GM18499 (cell line): ENCODE measurements around the gene GAK.

Experiments
- ATAC-seq: cut with Tn5 transposase; IDR thresholded peaks from one replicate; pipeline ENCODE4 v1.9.1; 2021; ENCODE audit warnings: moderate number of reproducible peaks; ENCODE audit not compliant: insufficient read depth, unreplicated experiment

The GAK gene

GRCh38 chr4:875818-876423 lies 56.2 kb downstream of the GAK start:
- no peak for ATAC-seq

- ATAC-seq = no peak
These were observed 56.9 kb downstream of the GAK start for GRCh38 chr4:874971-875817.

DNA sequence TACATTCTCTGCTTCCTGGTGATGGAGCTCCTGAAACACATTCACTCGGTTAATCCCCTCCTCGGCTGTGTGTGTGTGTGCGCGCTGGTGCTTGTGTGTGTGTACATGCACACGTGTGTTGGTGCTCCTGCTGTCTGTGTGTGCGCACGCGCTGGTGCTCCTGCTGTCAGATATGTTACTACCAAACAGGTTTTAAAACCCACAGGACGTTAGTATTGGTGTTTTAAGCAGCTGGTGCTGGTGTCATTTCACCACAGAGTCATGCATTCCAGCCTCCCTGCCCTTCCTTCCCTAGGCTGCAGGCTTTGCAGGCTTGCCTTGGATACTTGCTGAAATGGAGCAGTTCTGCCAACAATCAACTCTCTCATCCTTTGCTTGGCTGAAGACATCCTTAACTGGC lies 58.1 kb downstream of the GAK start:
- ATAC-seq = no peak

DNA sequence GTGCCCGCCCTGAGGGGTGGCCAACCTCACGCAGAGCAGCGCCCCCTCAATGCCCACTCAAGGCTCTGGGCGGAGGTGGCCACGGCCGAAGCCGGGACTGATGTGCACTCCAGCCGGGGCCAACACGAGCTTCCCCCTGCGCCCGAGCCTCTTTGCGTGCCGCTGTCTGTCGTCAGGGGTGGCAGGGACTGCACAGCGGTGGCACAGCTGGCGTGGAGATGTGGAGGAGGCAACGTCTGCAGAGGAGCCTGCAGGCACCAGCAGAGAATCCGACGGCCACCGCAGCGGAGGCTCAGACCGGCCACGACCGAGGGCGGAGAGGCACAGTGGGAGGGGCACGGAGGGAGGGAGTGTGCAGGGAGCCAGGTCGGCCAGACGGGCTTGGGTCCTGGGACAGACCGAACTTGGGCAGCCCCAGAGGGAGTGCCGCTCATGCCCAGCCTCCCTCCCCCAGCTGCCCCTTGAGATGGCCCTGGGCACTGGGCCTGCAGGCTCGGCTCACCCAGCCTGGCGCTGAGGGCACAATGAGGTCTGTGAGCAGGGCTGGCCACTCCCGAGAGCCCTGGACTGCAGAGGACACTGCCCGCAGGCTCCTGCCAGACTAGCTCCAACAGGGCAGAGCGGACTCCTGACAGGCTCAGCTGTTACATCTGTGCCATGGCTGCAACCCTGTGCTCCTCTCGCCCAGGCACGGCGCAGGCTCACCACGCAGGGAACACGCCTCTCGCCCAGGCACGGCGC lies 59.7 kb downstream of the GAK start:
- no peak for ATAC-seq

DNA sequence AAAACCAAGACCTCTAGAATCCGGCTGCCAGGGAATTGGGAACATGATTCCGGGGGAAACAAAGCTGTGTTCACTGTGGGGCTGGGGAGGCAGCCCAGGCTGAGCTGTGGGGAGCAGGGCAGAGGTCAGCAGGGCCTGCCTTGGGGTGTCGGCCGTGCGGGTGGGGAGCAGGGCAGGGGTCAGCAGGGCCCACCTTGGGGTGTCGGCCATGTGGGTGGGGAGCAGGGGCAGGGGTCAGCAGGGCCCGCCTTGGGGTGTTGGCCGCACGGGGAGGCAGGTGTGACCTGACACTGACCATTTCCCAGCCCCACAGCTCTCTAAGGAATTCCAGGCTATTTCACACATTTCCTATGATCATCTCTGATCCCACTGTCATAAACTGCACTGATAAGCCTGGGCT lies 60.6 kb downstream of the GAK start:
- no peak for ATAC-seq

- ATAC-seq = no peak
These were observed 61.2 kb downstream of the GAK start for GRCh38 chr4:870951-871350.

GRCh38 chr4:869776-870175 lies 62.3 kb downstream of the GAK start:
- ATAC-seq = no peak

- no peak for ATAC-seq
These were observed 63.7 kb downstream of the GAK start for GRCh38 chr4:868421-868820.

GRCh38 chr4:867526-868250 lies 64.4 kb downstream of the GAK start:
- ATAC-seq = no peak

- no peak for ATAC-seq
These were observed 65.2 kb downstream of the GAK start for GRCh38 chr4:866761-867390.

GRCh38 chr4:866068-866760 lies 65.9 kb downstream of the GAK start:
- no peak for ATAC-seq

GRCh38 chr4:865572-865971 lies 66.5 kb downstream of the GAK start:
- no peak for ATAC-seq

DNA sequence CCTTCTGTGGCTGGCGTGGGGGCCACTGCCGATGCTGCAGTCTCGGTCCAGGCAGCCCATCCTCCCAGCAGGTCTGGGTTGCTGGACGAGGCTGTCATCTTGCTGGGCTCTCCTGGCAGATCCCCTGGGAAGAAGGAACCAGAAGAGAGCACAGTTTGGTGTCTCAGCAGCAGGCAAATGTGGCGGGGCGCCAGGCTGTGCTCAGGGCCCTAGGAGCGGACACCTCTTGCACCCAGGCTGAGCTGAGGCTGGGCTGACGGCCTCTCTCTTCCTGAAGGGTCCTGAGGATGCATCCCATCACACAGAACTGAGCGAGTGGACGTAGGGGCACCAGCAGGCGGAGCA lies 67.0 kb downstream of the GAK start:
- no peak for ATAC-seq

DNA sequence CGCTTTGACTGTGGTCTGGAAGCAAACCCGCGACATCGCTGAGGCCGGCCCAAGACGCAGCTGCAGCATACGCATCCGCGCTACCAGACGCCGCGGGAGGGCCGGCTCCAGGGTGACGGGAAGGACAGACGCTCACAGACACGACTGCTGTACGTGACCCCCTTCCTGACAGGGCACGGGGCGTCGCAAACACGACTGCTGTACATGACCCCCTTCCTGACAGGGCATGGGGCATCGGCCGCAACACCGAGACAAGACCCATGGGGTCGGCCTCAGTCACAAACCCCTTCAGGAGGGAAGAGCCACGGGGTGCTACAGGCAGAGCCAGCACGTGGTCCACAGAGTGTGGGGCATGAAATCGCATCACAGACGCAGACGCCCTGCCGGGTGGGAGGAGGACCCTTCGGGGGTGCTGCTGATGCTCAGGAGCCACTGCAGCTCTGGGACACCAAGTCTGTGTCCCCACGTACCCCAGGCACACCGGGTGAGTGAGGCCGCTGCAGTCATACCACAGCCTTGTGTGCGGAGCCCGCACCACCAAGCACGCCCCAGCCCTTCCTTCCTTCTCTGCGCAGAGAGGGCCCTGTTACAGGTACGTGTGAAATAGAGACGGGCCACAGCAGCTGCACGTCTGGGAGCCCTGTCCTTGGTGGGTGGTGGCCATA lies 67.5 kb downstream of the GAK start:
- ATAC-seq = no peak

- ATAC-seq = no peak
These were observed 71.6 kb downstream of the GAK start for GRCh38 chr4:860561-860960.

DNA sequence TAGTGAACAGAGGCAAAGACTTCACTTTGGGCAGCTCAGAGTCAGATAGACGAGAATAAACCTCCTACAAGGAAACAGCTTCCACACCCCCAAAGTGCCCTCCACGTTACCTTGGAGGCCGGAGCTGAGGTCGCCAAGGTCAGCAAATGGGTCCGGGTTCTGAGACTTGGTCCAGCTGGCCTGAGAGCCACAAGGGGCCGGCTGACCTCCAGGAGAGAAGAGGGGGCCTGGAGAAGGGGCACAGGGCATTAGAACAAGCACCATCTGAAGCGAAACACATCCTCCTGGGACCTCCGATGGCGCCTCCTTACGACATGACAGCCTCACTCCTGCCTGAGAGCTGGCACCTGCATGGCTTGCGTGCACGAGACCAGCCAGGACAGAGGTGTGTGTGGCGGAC lies 72.6 kb downstream of the GAK start:
- no peak for ATAC-seq

- no peak for ATAC-seq
These were observed 73.2 kb downstream of the GAK start for GRCh38 chr4:858831-859451.

DNA sequence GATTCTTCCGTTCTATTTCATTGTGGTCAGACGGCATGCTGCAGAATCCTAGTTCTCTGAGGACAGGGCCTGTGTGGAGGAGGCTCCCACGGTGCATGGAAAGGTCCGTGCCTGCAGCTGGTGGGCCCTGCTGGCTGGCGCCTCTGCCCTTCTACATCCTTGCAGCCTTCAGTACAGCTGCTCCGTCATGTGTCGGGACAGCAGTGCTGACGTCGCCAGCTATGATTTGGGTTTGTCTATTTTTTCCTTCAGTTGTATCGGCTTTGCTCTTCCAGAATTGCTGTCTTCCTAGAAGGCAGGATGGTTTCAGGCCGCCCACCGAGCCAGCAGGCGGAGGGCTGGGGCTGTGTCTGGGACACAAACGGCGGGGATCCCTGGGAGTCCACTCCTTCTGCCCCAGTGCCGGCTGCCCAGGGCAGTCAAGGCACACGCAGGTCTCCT lies 74.1 kb downstream of the GAK start:
- no peak for ATAC-seq

DNA sequence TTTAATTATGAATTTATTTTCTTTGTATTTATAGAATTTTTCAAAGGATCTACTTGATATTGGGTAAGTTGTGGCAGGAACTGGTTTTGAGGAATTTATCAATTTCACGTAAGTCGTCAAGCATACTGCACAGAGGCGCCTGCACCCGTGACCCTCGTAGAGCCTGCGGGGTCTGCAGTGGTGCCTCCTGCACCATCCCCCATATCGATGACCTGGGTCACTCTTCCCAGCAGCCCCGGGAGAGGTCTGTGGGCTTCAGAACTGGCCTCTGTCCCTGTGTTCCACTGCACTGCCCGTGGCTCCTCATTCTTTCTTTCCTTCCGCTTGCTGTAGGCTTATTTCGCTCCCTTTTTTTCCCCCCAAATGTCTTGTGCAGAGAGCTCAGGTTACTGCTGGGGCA lies 74.7 kb downstream of the GAK start:
- ATAC-seq = no peak
